GM23338 (cell line): ENCODE results near the gene ZNF484. TPM values are rescaled to one million over a fixed set of nuclear protein-coding genes. Genes with fewer than 3 reads are reported as not detected.

Source experiments
- ATAC-seq: fragments of 200-7000 bp; cut with Tn5 transposase; 3 replicates; pipeline ENCODE4 v1.9.1; 2020
- DNase-seq: peaks from one replicate; pipeline ENCODE4 v3.0.0-alpha.2; 2015; ENCODE audit warnings: low spot score
- H2AFZ ChIP-seq: fragments of 200-600 bp; sonication (generic); 2 replicates; pipeline ENCODE4 v1.8.0; 2016; ENCODE audit warnings: antibody characterized with exemption, mild to moderate bottlenecking, moderate library complexity
- H3F3A ChIP-seq: fragments of 200-600 bp; sonication (generic); replicated peaks from 2 replicates; pipeline ENCODE4 v1.8.0; 2017; ENCODE audit warnings: antibody characterized with exemption, mixed run types, low read depth
- H3K27ac ChIP-seq: fragments of 200-600 bp; sonication (generic); 2 replicates; pipeline ENCODE4 v1.6.1; 2016; ENCODE audit warnings: low read depth
- H3K27me3 ChIP-seq: fragments of 200-600 bp; sonication (generic); 2 replicates; pipeline ENCODE4 v1.8.0; 2016; ENCODE audit warnings: mild to moderate bottlenecking, mixed run types, moderate library complexity; ENCODE audit not compliant: insufficient read depth
- H3K36me3 ChIP-seq: fragments of 200-600 bp; sonication (generic); 2 replicates; pipeline ENCODE4 v1.8.0; 2016; ENCODE audit warnings: mild to moderate bottlenecking; ENCODE audit not compliant: insufficient read depth
- H3K4me1 ChIP-seq: fragments of 200-600 bp; sonication (generic); 2 replicates; pipeline ENCODE4 v1.8.0; 2016; ENCODE audit warnings: mild to moderate bottlenecking, moderate library complexity; ENCODE audit not compliant: insufficient read depth
- H3K4me2 ChIP-seq: fragments of 200-600 bp; sonication (generic); 2 replicates; pipeline ENCODE4 v1.7.1; 2017; ENCODE audit warnings: mixed run types
- H3K4me3 ChIP-seq: fragments of 200-600 bp; sonication (generic); 2 replicates; pipeline ENCODE4 v1.6.1; 2016; ENCODE audit warnings: mixed run types
- H3K79me2 ChIP-seq: fragments of 200-600 bp; sonication (generic); replicated peaks from 2 replicates; pipeline ENCODE4 v1.8.0; 2017; ENCODE audit warnings: mild to moderate bottlenecking; ENCODE audit not compliant: insufficient read depth
- H3K9me2 ChIP-seq: fragments of 200-600 bp; sonication (generic); 2 replicates; pipeline ENCODE4 v1.8.0; 2017; ENCODE audit not compliant: insufficient read depth
- H4K20me1 ChIP-seq: fragments of 200-600 bp; sonication (generic); replicated peaks from 2 replicates; pipeline ENCODE4 v1.8.0; 2017; ENCODE audit warnings: mild to moderate bottlenecking; ENCODE audit not compliant: insufficient read depth
- H3K27ac Mint-ChIP-seq: 2 replicates; pipeline ENCODE4 v1.8.0; 2020; ENCODE audit warnings: inconsistent platforms, mild to moderate bottlenecking, moderate library complexity, mixed read lengths
- H3K27me3 Mint-ChIP-seq: 3 replicates; pipeline ENCODE4 v1.8.0; 2022; ENCODE audit warnings: low read depth, mild to moderate bottlenecking, moderate library complexity, mixed read lengths, inconsistent platforms; ENCODE audit not compliant: insufficient read depth, poor library complexity
- H3K36me3 Mint-ChIP-seq: 3 replicates; pipeline ENCODE4 v1.8.0; 2021; ENCODE audit warnings: low read depth, mild to moderate bottlenecking, inconsistent platforms, moderate library complexity, mixed read lengths
- H3K4me1 Mint-ChIP-seq: 3 replicates; pipeline ENCODE4 v1.8.0; 2020; ENCODE audit warnings: mild to moderate bottlenecking, inconsistent platforms, mixed read lengths
- H3K4me3 Mint-ChIP-seq: 3 replicates; pipeline ENCODE4 v1.8.0; 2021; ENCODE audit warnings: moderate library complexity, mild to moderate bottlenecking, inconsistent platforms, mixed read lengths
- H3K9me3 Mint-ChIP-seq: 3 replicates; pipeline ENCODE4 v1.8.0; 2020; ENCODE audit warnings: moderate library complexity, mild to moderate bottlenecking, inconsistent platforms, mixed read lengths
- CREB1 ChIP-seq: fragments of 250-450 bp; sonication (Bioruptor Pico); IDR thresholded peaks from 2 replicates; pipeline ENCODE4 v1.5.0; 2020; ENCODE audit warnings: low read depth, mild to moderate bottlenecking, moderate library complexity
- ETS1 ChIP-seq: IDR thresholded peaks from 2 replicates; pipeline ENCODE4 v1.6.1; 2016; ENCODE audit warnings: antibody characterized with exemption
- EZH2 ChIP-seq: fragments of 200-600 bp; sonication (generic); IDR thresholded peaks from one replicate; pipeline ENCODE4 v1.8.0; 2017; ENCODE audit warnings: antibody characterized with exemption, mild to moderate bottlenecking, low read depth; ENCODE audit not compliant: unreplicated experiment
- EZH2phosphoT487 ChIP-seq: fragments of 200-600 bp; sonication (generic); IDR thresholded peaks from one replicate; pipeline ENCODE4 v1.8.1; 2018; ENCODE audit warnings: antibody characterized with exemption; ENCODE audit not compliant: unreplicated experiment
- JUNB ChIP-seq: IDR thresholded peaks from one replicate; pipeline ENCODE4 v1.6.1; 2016; ENCODE audit warnings: antibody characterized with exemption; ENCODE audit not compliant: unreplicated experiment
- NANOG ChIP-seq: IDR thresholded peaks from 2 replicates; pipeline ENCODE4 v1.6.1; 2016; ENCODE audit warnings: antibody characterized with exemption, borderline replicate concordance
- POLR2AphosphoS5 ChIP-seq: IDR thresholded peaks from 2 replicates; pipeline ENCODE4 v1.6.1; 2016; ENCODE audit warnings: antibody characterized with exemption, low read depth
- STAT1 ChIP-seq: IDR thresholded peaks from one replicate; pipeline ENCODE4 v1.6.1; 2016; ENCODE audit warnings: antibody characterized with exemption; ENCODE audit not compliant: unreplicated experiment
- ZNF114 ChIP-seq: fragments of 250-450 bp; sonication (Bioruptor Pico); IDR thresholded peaks from 2 replicates; pipeline ENCODE4 v1.5.0; 2020; ENCODE audit warnings: mild to moderate bottlenecking, moderate library complexity
- ZNF462 ChIP-seq: fragments of 250-450 bp; sonication (Bioruptor Pico); IDR thresholded peaks from 2 replicates; pipeline ENCODE4 v1.5.0; 2020; ENCODE audit warnings: mild to moderate bottlenecking, moderate library complexity
- polyA plus RNA-seq: library from polyadenylated mRNA; unstranded; fragments of >200 nt; fragmentation: Nextera tagmentation; extraction: Ambion mirVana; gene quantifications from 2 replicates; pipeline ENCODE4 v1.2.1, GENCODE V29; 2016
- total RNA-seq: library from RNA; depleted of rRNA; stranded (reverse); fragments of >200 nt; shearing (Covaris generic); gene quantifications from 2 replicates; pipeline ENCODE4 v1.2.3, GENCODE V29; 2014
- TF ChIP-seq, protein P1 (sequence below), 2 experiments: fragments of 200-600 bp in 1 of 2; sonication (generic) in 1 of 2; conservative IDR thresholded peaks; 2 replicates each; pipeline versions ENCODE4 v1.5.1 to v1.6.1; 2016 to 2017; ENCODE audit warnings: antibody characterized with exemption in 2 of 2, low read depth in 2 of 2, mild to moderate bottlenecking in 2 of 2, moderate library complexity in 1 of 2

Gene ZNF484
- total and polyA plus RNA-seq, 2 experiments from 2014 or later = 4.2 to 19.4 TPM

- TF ChIP-seq EZH2phosphoT487 (no peak), ZNF114 (CRISPR knock-in tag) (no peak), POLR2AphosphoS5 (no peak), STAT1 (no peak)
Measured at GRCh38 chr9:92857236-92857635, 20.6 kb downstream of the ZNF484 start (continued).

GRCh38 chr9:92853716-92854115 is 24.1 kb downstream of the ZNF484 start:
- Mint-ChIP-seq H3K9me3 (peaks cover 17% of the 10 kb centered on the region; the same call in 2 of the 3 replicates), H3K36me3 (peaks cover 66% of the 10 kb centered on the region), H3K4me3 (no peak overlapping the region), H3K27me3 (no peaks in the 10 kb centered on the region), H3K27ac (no peak overlapping the region), H3K4me1 (no peaks in the 10 kb centered on the region)
- Histone ChIP-seq H3K4me1 (no peaks in the 10 kb centered on the region), H3K27me3 (no peaks in the 10 kb centered on the region), H4K20me1 (peaks cover 7% of the 10 kb centered on the region), H3K27ac (no peak overlapping the region), H3K4me3 (no peak overlapping the region), H3K9me2 (no peaks in the 10 kb centered on the region), H3K4me2 (no peak overlapping the region), H3K36me3 (peaks cover 21% of the 10 kb centered on the region), H2AFZ (no peak overlapping the region), H3K79me2 (peaks cover 6% of the 10 kb centered on the region; the same call in 1 of the 2 replicates), H3F3A (no peaks in the 10 kb centered on the region)
- ATAC-seq (no peak), DNase-seq (no peak)
- TF ChIP-seq CREB1 (no peak), POLR2AphosphoS5 (no peak)

DNA sequence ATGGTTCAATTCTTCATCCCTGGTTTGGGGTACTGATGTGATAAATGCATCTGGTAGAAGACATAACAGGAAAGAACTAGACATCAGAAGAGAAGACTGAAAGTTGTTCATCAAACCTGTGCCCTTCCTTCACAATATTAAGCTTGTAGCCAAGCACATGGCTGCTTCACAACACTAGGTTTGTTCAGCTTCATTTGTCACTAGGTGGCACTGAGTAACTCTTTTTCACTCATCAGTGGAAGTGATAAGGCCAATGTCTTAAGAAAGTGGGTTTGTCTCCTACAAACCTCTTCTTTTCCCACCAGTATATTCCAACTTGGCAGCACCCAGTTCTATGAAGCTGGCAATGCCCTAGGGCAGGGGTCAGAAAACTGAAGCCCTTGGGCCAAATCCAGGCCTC is 26.9 kb downstream of the ZNF484 start:
- H3K4me3 Mint-ChIP-seq = no peak overlapping the region
- no peaks in the 10 kb centered on the region for H3F3A ChIP-seq
- peak; percentile 25; the same call in 2 of the 3 replicates for ATAC-seq
- H3K4me3 ChIP-seq = no peak overlapping the region
- H3K27ac ChIP-seq = no peak overlapping the region
- no peak overlapping the region for H3K27ac Mint-ChIP-seq
- no peak for TF ChIP-seq JUNB
- TF ChIP-seq, protein P1, sequence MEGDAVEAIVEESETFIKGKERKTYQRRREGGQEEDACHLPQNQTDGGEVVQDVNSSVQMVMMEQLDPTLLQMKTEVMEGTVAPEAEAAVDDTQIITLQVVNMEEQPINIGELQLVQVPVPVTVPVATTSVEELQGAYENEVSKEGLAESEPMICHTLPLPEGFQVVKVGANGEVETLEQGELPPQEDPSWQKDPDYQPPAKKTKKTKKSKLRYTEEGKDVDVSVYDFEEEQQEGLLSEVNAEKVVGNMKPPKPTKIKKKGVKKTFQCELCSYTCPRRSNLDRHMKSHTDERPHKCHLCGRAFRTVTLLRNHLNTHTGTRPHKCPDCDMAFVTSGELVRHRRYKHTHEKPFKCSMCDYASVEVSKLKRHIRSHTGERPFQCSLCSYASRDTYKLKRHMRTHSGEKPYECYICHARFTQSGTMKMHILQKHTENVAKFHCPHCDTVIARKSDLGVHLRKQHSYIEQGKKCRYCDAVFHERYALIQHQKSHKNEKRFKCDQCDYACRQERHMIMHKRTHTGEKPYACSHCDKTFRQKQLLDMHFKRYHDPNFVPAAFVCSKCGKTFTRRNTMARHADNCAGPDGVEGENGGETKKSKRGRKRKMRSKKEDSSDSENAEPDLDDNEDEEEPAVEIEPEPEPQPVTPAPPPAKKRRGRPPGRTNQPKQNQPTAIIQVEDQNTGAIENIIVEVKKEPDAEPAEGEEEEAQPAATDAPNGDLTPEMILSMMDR (conservative IDR thresholded peaks at IDR 0.05; ENCODE audit: low read depth in 2 of 2) = peak; percentile 36 to 73; a peak in 3 of 4 replicates
- TF ChIP-seq NANOG = no peak
- no peak for TF ChIP-seq ETS1
- TF ChIP-seq EZH2 = no peak
- no peak for TF ChIP-seq EZH2phosphoT487
- TF ChIP-seq ZNF462 = no peak
- no peaks in the 10 kb centered on the region for H3K4me1 ChIP-seq
- H3K27me3 ChIP-seq = no peaks in the 10 kb centered on the region
- no peak overlapping the region for H3K4me2 ChIP-seq
- H3K79me2 ChIP-seq = no peaks in the 10 kb centered on the region
- no peaks in the 10 kb centered on the region; the same call in 1 of the 2 replicates for H4K20me1 ChIP-seq
- no peaks in the 10 kb centered on the region for H3K4me1 Mint-ChIP-seq
- H3K36me3 ChIP-seq = peaks cover 47% of the 10 kb centered on the region
- DNase-seq = peak; percentile 31
- no peak overlapping the region for H2AFZ ChIP-seq
- H3K9me2 ChIP-seq = no peaks in the 10 kb centered on the region
- H3K36me3 Mint-ChIP-seq = peaks cover 88% of the 10 kb centered on the region
- peaks cover 44% of the 10 kb centered on the region for H3K9me3 Mint-ChIP-seq
- H3K27me3 Mint-ChIP-seq = no peaks in the 10 kb centered on the region
